CD4-positive, alpha-beta T cell (primary cell): ENCODE data around the gene ACTA2. TPM values are rescaled to one million over a fixed set of nuclear protein-coding genes. Genes with fewer than 3 reads are reported as not detected.

Source experiments
- ATAC-seq: fragments of 200-7000 bp; cut with Tn5 transposase; one replicate; pipeline ENCODE4 v1.10.0; 2022; ENCODE audit warnings: mild to moderate bottlenecking; ENCODE audit not compliant: poor library complexity
- CTCF ChIA-PET: fragments of 350-600 bp; sonication (Branson Sonifier 250); formaldehyde crosslinking; loops from one replicate; lab custom pipeline; 2021; ENCODE audit warnings: antibody characterized with exemption, inconsistent platforms; lab: Charles Lee
- POLR2A ChIA-PET: fragments of 350-600 bp; sonication (Branson Sonifier 250); formaldehyde crosslinking; loops from one replicate; lab custom pipeline; 2021; ENCODE audit warnings: antibody characterized with exemption, inconsistent platforms; lab: Charles Lee
- DNase-seq, 14 experiments: peaks; one replicate each; pipeline ENCODE4 v3.0.0-alpha.2; 2013 to 2020; ENCODE audit warnings: mixed read lengths in 2 of 14
- H3K27ac ChIP-seq, 2 donors: one replicate each; pipeline versions ENCODE4 v1.5.1 to v1.7.0; 2013; ENCODE audit warnings: low read length in 2 of 2, low read depth in 1 of 2, mild to moderate bottlenecking in 1 of 2
- H3K27me3 ChIP-seq, 2 experiments: 1 replicate in 1 of 2; 2 replicates in 1 of 2; pipeline versions ENCODE4 v1.6.1 to v1.7.0; 2013; ENCODE audit warnings: low read length in 2 of 2, control low read depth in 1 of 2, mild to moderate bottlenecking in 1 of 2, moderate library complexity in 1 of 2; ENCODE audit not compliant: insufficient read depth in 2 of 2, control insufficient read depth in 1 of 2
- H3K36me3 ChIP-seq: one replicate; pipeline ENCODE4 v1.6.1; 2013; ENCODE audit warnings: low read length, control low read depth; ENCODE audit not compliant: insufficient read depth
- H3K4me1 ChIP-seq: one replicate; pipeline ENCODE4 v1.6.1; 2013; ENCODE audit warnings: low read length, control low read depth; ENCODE audit not compliant: insufficient read depth
- H3K4me3 ChIP-seq: one replicate; pipeline ENCODE4 v1.5.1; 2013; ENCODE audit warnings: mild to moderate bottlenecking, low read length, moderate library complexity
- H3K9me3 ChIP-seq, 2 experiments: 1 replicate in 1 of 2; 2 replicates in 1 of 2; pipeline versions ENCODE4 v1.6.1 to v1.7.0; 2013; ENCODE audit warnings: low read length in 2 of 2, mild to moderate bottlenecking in 2 of 2, control low read depth in 1 of 2, moderate library complexity in 1 of 2; ENCODE audit not compliant: control insufficient read depth in 1 of 2, insufficient read depth in 1 of 2
- H3K27ac Mint-ChIP-seq: one replicate; pipeline ENCODE4 v1.8.0; 2020; ENCODE audit warnings: mixed read lengths
- H3K27me3 Mint-ChIP-seq: one replicate; pipeline ENCODE4 v1.8.0; 2021; ENCODE audit warnings: mixed read lengths
- H3K36me3 Mint-ChIP-seq: one replicate; pipeline ENCODE4 v1.8.0; 2021; ENCODE audit warnings: low read depth, mixed read lengths
- H3K4me1 Mint-ChIP-seq: one replicate; pipeline ENCODE4 v1.8.0; 2021; ENCODE audit warnings: low read depth, mixed read lengths
- H3K4me3 Mint-ChIP-seq: one replicate; pipeline ENCODE4 v1.8.0; 2020; ENCODE audit warnings: mild to moderate bottlenecking, mixed read lengths
- H3K9me3 Mint-ChIP-seq: one replicate; pipeline ENCODE4 v1.8.0; 2020; ENCODE audit warnings: mixed read lengths
- CTCF ChIP-seq: fragments of 200-600 bp; IDR thresholded peaks from one replicate; pipeline ENCODE4 v1.8.0; 2022; ENCODE audit warnings: antibody characterized with exemption, mild to moderate bottlenecking
- intact Hi-C, 2 experiments: fragments of 100-400 bp; cut with DNase I in 1 of 2; cut with micrococcal nuclease in 1 of 2; formaldehyde crosslinking; loops; one replicate each; pipeline versions ENCODE4 v1.15.1 to v1.9.0; 2023 to 2025; cut with DNase I, micrococcal nuclease
- total RNA-seq, 174 experiments: library from RNA in 2 of 174; stranded (reverse) in 2 of 174; gene quantifications; one replicate each; pipeline ENCODE4 v1.2.3 and lab custom pipeline; 2021 to 2026

Gene ACTA2
- total RNA-seq, 2 experiments from 2014 or later: 1.8 to 2.1 TPM

- Mint-ChIP-seq H3K9me3 (no peaks in the 10 kb centered on the region), H3K4me3 (no peak overlapping the region), H3K27ac (no peak overlapping the region), H3K36me3 (peaks cover 19% of the 10 kb centered on the region), H3K27me3 (no peaks in the 10 kb centered on the region), H3K4me1 (peaks cover 15% of the 10 kb centered on the region)
- ChIA-PET CTCF (no interaction called here), POLR2A (no interaction called here)
- ATAC-seq (no peak), DNase-seq (no peak)
- H3K4me3 ChIP-seq: no peak overlapping the region
- peaks cover 7% of the 10 kb centered on the region for H3K36me3 ChIP-seq
- TF ChIP-seq CTCF: no peak
- no peak overlapping the region for H3K27ac ChIP-seq
- intact Hi-C loops: loop anchor here in 1 of 2 experiments (5.0 to 10.0 kb wide), 4 partner anchors 44 to 627 kb away; no protein-coding TSS in a partner anchor
- H3K4me1 ChIP-seq: peaks cover 11% of the 10 kb centered on the region
- H3K9me3 ChIP-seq: no peaks in the 10 kb centered on the region
- H3K27me3 ChIP-seq: no peaks in the 10 kb centered on the region
Measured at GRCh38 chr10:88938039-88938438, 14.5 kb downstream of the ACTA2 start.

- Mint-ChIP-seq H3K27ac (no peak overlapping the region), H3K27me3 (no peaks in the 10 kb centered on the region), H3K4me1 (peaks cover 21% of the 10 kb centered on the region), H3K4me3 (no peak overlapping the region), H3K36me3 (peaks cover 21% of the 10 kb centered on the region), H3K9me3 (no peaks in the 10 kb centered on the region)
- ChIA-PET CTCF (interaction anchor here (0.6 kb wide), 1 partner anchor 112 kb away, joined by 4 read pairs; no protein-coding TSS in a partner anchor), POLR2A (interaction anchor here (0.7 kb wide), 1 partner anchor 235 kb away, joined by 3 read pairs; no protein-coding TSS in a partner anchor)
- DNase-seq (no peak), ATAC-seq (no peak)
- no peak for TF ChIP-seq CTCF
- Histone ChIP-seq H3K4me1 (peaks cover 11% of the 10 kb centered on the region), H3K27me3 (no peaks in the 10 kb centered on the region), H3K36me3 (peaks cover 7% of the 10 kb centered on the region), H3K27ac (no peak overlapping the region), H3K4me3 (no peak overlapping the region), H3K9me3 (no peaks in the 10 kb centered on the region)
- intact Hi-C loops: loop anchor here in 1 of 2 experiments (5.0 to 10.0 kb wide), 4 partner anchors 46 to 628 kb away; no protein-coding TSS in a partner anchor
Measured at GRCh38 chr10:88936656-88937055, 15.9 kb downstream of the ACTA2 start.

- intact Hi-C loops: loop anchor here (1.0 to 10.0 kb wide), 11 partner anchors 47 to 630 kb away; partner anchors contain the start of gene FAS (in 1 of the 2)
- peak; percentile 73 for ATAC-seq
- H3K4me1 Mint-ChIP-seq: peaks cover 21% of the 10 kb centered on the region
- no peaks in the 10 kb centered on the region for H3K9me3 Mint-ChIP-seq
- H3K27ac Mint-ChIP-seq: no peak overlapping the region
- H3K4me3 ChIP-seq: no peak overlapping the region
- H3K36me3 Mint-ChIP-seq: peaks cover 11% of the 10 kb centered on the region
- no peaks in the 10 kb centered on the region for H3K27me3 ChIP-seq
- DNase-seq: peak; percentile 52 to 88 (median 66)
- H3K9me3 ChIP-seq: no peaks in the 10 kb centered on the region
- H3K4me1 ChIP-seq: peaks cover 11% of the 10 kb centered on the region
- no peak overlapping the region for H3K27ac ChIP-seq
- ChIA-PET POLR2A (interaction anchor here (1.0 to 3.9 kb wide), 5 partner anchors 55 to 282 kb away, joined by 3 to 22 read pairs (median 4); partner anchors contain the start of gene STAMBPL1), CTCF (interaction anchor here (0.7 to 6.6 kb wide), 36 partner anchors 9 to 316 kb away, joined by 3 to 85 read pairs (median 5); partner anchors contain the start of genes CH25H, FAS, LIPA and STAMBPL1)
- TF ChIP-seq CTCF: peak; percentile 93
- peak overlapping the region; percentile 11 for H3K4me3 Mint-ChIP-seq
- H3K27me3 Mint-ChIP-seq: no peaks in the 10 kb centered on the region
- H3K36me3 ChIP-seq: peaks cover 1% of the 10 kb centered on the region
Measured at GRCh38 chr10:88934900-88935672, 17.5 kb downstream of the ACTA2 start.
